Stimulated activated CD8-positive, alpha-beta memory T cell treated with anti-CD3 and anti-CD28 coated beads, Interleukin-15, amount 100 ng/mL, for 4 hours (primary cell): ENCODE results near the gene CCDC102B.
"Not testable (repeated sequence)": the region's sequence is repeated elsewhere in the genome, so short reads cannot be mapped to it uniquely, and the experiment has no call there.

Source experiments
- DNase-seq, 2 donors: peaks; one replicate each; pipeline ENCODE4 v3.0.0-alpha.2; 2020; ENCODE audit warnings: low read depth in 2 of 2

CCDC102B gene

DNA sequence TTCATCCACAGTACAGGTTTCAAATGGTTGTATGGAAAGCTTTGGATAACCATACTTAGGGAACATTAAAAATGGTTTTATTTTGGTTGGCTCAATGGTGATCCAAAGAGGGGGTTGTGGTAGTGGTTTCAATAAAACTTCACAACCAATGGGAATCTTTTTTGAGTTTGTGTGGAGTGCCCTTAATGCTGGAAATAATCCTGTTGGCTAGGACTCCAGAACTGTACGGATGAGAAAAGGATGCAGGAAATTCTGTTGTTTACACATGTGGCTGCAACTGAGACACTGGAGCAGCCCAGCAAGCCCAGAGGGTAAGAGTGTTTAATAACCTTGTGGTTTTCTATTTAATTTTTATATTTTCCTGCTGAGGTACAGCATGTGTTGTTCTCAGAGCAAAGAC lies at the start of gene CCDC102B:
Gene CCDC102B (plus strand): TSS at position 210 of the 400 bp plus-strand sequence. CDS start 38,684 bp downstream, outside the sequence.
- no peak for DNase-seq

DNA sequence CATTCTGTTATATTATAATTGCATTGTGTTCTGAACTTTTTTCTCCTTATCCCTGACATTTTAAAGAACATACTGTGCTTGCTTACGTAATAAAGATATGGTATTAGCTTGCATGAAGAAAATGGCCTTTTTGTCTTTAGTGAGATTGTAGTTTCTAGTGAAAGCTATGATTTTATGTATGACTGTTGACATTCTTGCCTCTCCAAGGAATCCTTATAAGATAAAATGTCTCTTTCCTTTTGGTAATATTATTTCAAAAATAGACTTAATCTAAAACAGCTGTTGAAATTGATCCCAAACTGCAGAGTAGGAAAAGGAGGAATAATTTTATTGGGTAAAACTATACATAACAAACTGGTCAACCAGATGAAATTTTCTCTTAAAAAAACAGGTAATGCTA lies 40.8 kb upstream of the CCDC102B start:
- no peak for DNase-seq

DNA sequence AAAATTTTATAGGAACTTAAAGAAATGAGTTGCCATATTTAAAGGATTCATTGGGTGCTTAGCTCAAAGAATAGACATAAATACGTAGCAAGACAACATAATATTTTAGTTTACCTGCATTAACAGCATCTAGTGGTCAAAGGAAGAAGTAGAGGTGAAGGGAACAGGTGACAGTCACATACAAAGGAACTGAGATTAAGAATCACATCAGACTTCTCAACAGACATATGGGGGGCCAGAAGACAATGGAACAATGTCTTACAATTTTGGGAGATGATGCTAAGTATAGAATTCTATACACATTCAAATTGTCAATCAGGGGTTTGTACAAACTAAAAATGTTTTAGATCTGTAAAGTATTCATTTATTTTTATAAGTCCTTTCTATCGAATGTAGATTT lies 38.6 kb upstream of the CCDC102B start:
- DNase-seq = no peak

DNA sequence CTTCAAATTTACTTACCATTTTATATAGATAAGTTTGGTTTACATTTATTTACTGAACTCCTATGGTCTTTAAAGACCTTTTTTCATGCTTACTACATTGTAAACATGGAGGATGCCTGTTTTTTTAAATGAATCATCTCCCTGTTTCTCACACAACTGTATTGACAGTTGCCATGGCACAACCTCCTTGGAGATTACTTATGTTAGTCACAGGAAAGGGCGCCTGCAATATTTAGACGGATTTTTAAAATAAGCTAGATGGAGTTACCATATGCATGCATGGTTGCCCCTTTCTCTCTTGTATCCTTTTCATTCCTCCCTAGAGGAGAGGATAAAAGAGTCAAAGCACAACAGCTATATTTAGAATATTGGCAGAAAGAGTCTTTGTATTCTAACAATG lies 34.8 kb upstream of the CCDC102B start:
- no peak for DNase-seq

DNA sequence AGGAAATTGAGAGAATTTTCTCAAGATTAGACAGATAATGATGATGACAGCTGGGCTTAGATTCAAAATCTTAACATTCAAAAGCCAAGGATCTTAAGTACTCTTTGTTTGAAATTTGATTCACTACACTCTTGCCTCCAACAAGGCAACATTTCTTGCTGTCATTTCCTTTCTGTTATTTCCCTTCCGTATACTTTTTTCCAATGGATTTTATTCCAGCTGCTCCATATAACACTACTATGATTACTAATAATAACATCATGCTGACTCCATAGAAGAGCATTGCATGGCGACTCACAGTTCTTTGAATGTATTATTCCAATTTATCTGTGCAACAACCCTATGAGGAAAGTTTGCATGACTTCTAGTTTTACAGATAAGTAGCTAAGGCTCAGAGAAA lies 33.9 kb upstream of the CCDC102B start:
- DNase-seq = no peak

DNA sequence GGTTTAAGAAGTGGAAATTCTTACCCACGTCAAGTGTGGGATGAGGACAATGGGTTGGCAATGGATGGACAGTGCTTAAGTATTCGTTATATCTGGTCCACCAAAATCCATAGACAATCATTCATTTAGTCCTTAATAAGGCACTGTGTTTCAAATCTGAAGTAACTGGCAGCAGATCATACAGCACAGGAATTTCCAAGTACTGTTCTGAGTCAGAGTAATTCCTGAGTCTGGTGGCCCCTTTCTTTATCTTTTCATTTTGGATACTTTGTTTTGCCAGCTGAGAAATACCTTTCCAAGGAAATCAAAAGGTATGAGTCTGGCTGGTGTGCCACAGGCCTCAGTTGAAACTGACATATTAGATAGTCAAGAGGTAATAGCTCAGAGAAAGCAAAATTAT lies 31.4 kb upstream of the CCDC102B start:
- no peak for DNase-seq

DNA sequence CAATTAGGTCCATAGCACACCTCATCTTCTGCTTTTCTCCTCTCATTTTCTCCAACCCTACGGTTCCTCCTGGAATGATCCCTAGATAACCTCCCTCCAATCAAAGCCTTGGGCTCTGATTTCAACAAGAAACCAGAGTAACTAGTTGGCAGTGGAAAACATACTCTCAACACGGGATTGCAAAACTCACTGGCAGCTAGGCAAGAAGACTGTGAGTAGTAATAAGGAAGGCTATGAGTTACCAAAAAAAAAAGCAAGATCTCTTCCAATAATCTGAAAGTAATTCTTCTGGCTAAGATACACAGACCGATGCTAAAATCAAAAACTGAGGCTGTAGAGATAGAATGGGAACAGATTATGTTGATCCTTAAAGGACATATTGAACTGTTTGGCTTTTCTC lies 28.4 kb upstream of the CCDC102B start:
- DNase-seq = no peak

DNA sequence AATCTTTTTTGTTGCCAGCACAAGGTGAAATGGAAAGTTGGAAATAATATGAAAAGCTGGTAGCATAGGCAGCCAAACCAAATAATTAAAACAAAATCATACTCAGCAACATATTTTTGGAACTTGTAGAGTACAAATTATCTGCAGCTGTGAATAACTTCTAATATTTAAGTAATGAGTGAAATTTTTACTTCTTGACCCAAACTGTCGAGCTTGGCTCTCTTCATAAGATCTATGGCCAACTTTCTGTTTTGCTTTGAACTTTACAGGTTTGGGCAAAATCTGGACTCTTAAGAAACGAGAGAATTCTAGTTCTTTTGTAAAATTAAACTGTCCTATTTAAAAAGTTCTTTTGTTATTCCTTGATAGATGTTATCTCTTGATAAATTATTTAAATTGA lies 25.6 kb upstream of the CCDC102B start:
- no peak for DNase-seq

DNA sequence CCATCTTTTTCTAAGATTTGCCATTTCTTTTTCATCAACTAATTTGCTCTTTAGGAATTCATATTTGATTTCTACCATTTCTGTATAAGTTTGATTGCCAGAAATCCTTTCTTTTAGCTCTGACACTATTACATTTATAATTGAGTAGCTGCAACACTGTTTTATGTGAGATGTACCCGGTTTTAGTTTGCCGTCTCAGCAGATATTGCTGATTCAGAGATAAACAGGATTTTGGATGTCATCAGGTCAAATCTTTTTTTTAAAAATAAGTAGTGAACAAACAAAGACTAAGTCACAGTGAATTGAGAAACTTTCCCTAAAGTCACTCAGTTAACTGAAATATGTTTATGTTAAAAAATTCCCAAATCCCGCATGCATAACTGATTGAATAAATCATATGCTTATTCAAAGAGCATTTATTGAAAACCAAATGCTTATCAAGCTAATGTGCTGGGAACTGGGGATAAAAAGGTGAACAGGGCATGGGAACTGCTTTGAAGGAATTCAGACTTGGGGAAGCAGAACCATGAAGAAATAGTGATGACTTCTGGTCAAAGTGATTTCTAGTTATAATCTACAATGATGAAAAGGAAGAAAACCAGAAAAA lies 19.5 kb upstream of the CCDC102B start:
- DNase-seq = no peak

DNA sequence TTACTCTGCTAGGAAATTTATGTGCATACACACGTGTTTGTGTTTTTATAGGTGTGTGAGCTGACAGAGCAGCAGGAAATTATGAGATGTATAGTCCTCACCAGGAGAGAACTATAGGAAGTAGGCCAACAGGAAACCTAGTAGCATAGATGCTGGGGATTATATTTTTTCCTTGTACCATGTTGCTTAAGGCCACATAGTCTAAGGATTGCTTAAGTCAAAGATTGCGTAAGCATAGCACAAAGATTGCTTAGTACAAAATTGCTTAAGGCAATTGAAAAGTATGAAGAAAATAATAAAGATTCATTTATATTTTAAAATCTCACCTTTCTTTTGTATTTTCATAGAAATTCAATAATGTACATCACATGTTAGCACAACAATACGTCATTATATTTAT lies 18.7 kb upstream of the CCDC102B start:
- DNase-seq = no peak

DNA sequence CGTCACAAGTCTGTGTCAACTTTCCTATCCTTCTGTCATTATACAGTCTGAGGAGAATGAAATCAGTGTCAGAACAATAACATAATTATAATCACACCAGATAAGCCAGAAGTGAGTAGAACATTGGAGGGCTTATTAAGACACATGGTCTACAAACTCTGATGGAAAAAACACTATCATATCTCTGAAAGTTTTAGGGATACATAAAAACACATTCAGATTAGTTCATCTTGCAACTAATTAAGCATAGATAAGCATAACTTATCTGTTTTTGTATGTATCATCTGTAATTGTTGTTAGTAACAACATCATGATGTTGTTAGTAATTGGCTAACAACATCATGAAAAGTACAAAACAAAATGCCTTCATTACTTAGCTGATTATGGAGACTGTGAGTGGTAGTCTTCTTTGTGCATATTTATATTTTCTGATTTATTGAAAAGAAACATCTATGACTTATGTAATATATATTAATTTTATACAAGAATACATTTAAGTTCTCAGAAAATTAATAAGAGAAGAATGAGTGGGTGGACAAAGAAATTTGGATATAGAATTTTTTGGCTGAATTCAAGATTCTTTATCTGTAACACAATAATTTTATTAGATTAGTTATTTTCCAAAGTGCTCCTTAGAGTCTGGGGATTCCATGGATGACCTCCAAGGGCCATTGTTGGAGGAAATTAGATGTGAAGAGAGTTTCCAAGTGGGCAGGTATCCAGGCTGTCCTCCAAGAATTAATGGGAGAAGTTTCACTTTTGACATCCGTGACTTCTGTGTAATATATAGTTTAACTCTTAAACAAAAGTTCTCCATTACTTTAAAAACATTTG lies 16.9 kb upstream of the CCDC102B start:
- DNase-seq = no peak

DNA sequence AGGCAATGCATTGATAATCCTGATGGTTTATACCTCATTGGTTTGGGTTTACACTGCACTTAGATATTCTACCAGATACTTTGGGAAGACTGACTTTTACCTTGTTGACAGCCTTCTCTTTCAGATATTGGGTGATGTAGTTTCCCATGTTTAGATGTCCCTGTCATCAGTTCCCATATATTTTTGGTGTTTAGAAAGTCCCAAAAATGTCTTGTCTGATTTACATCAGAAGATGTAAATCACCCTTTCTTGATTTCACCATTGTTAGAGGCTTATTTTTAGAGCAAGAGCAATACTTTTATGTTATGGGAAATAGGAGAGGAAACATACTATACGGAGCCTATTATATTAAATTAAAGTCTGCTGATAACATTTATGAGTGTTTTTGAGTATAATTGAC lies 14.4 kb upstream of the CCDC102B start:
- no peak for DNase-seq

DNA sequence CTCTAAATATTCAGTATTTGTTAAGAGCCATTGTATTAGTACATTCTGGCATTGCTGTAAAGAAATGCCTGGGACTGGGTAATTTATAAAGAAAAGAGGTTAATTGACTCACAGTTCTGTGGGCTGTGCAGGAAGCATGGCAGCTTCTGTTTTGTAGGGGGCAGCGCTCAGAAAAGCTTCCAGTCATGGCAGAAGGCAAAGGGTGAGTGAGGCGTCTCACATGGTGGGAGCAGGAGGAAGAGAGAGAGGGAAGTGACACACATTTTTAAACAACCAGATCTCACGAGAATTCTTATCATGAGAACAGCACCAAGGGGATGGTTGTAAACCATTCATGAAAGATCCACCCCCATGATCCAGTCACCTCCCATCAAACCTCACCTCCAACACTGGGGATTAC lies 13.8 kb upstream of the CCDC102B start:
- DNase-seq = no peak

DNA sequence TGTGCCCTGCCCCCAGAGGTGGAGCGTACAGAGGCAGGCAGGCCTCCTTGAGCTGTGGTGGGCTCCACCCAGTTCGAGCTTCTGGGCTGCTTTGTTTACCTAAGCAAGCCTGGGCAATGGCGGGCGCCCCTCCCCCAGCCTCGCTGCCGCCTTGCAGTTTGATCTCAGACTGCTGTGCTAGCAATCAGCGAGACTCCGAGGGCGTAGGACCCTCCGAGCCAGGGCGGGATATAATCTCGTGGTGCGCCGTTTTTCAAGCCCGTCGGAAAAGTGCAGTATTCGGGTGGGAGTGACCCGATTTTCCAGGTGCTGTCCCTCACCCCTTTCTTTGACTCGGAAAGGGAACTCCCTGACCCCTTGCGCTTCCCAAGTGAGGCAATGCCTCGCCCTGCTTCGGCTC lies 7.6 kb upstream of the CCDC102B start:
- DNase-seq = not testable (repeated sequence)

DNA sequence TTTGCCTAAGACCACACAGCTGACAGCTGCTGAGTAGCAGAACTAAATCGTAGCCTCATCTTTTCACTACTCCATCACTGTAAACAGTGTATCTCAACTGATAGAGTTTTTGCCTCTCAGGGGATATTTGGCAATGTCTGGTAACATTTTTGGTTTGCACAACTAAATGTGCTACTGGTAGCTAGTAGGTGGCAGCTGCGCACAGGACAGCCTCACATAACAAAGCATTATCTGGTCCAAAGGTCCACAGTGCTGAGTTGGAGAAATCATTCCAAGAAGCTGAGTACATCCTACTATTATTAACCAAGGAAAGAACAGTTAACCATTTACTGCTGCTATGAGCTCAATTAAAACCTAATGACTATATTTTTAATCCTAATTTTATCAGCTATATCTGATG lies 6.1 kb upstream of the CCDC102B start:
- no peak for DNase-seq

DNA sequence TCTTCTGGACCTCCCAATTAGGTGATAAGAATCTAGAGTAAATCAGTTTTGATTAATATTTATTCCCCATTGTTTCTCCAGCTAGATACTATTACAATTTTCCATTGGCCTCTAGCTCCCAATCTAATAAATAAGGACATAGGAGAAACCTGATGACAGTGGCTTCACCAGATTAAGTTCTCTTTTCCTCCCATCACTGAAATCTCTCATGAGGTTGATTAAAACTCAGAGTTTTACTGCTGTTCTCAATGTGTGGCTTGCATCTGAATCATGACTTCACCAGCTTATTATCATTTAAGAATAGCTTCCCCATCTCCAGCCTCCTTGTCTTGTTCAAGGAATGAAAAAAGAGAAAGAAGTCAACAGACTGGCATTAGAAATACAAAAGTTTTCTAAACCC lies 3.9 kb upstream of the CCDC102B start:
- no peak for DNase-seq

DNA sequence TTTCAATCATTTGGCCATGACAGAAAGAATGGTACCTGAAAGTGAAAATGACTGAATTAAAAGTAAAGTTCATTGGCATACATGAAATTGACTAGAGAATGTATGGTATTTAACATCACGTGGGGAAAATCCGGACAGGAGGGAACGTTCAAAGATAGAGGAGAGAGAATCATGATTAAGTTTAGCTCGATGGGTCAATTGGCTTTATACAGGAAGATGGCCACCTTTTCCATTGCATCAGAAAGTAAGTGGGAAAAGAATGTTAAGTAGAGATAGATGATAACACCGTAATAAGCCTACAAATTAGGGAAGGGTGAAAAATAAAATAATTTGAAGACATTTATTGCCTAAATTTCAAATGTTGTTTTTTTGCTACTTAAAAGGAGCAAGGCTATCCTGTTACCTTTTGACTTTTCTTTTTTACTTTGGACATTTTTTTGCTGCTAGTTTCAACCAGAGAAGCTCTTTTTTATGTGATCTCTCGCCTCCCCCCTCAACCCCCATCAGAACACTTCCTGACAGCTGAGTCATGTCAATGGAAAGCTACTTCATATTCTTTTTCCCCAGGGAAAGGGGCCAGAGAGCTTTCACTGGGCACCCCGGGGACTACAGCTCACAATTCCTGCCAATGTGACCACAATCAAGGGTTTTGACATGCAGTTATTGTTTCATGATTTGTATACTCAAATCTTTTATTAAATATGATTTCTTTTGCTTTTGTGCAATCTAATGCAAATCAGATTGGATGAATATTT lies 767 bp upstream of the CCDC102B start:
- no peak for DNase-seq

DNA sequence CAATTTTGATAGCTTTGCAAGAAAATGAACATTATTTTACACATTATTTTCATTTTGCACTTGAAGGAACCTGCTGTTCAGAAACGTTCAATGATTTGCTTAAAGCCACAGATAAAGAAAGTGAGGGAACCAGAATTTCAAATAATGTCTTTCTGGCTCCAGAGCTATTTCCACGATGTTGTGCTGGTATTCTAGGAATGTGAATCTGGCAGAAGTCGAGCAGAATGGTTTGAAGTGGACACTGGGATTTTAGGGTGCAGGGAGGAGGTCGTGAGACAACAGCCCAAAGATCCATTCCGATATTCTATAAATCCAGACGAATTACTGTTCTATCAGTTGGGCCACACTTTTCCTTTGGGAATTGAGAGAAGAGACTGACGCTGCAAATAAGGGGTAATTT lies 2.2 kb downstream of the CCDC102B start:
- no peak for DNase-seq

DNA sequence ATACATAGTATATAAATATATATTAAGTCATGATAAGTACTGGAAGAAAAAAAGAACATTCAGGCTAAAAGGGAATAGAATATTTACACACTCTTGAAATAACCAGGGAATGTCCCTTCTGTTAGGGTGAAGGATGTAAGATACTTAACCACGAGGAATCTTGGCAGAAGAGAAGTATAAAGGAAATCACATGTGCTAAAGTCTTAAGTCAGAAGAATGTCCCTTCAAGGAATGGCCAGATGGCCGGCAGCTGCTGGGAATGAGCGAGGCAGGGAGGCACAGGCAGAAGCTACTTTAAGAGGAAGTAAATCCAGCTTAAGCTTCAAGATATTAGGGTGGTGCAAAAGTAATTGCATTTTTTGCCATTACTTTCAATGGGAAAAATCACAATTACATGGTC lies 5.5 kb downstream of the CCDC102B start:
- DNase-seq = no peak

DNA sequence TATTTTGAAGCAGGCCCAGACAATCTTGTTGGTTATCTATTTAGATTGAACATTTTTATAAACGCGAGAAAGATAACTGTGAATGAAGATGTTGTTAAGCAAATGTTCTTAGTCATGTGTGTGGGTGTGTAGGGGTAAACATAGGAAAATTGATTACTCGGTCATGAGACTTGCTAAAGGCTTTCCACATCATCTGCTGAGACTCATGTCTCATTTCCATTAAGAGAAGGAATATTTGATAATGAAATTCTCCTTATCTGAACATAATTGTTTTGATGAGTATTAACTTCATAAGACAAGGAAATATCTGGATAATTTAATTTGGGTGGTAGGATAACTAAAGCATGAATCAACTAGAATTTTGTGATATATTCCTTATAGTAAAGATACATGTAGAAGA lies 19.7 kb downstream of the CCDC102B start:
- DNase-seq = no peak

DNA sequence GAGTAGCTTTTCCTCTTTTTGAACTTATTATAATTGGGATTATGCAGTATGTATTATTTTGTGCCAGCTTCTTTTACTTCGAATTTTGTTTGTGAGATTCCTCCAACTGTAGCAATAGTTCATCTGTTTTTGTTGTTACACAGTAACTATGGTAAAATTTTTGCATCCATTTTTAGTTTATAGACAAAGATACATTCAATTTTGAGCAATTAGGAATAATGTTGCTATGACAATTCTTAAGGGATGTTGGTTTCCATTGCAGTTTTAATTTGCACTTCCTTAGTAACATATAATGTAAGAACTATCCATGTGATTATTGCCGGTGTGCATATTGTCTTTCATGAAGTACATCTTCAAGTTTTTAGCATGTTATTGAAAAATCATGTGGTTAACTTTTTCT lies 20.7 kb downstream of the CCDC102B start:
- no peak for DNase-seq

DNA sequence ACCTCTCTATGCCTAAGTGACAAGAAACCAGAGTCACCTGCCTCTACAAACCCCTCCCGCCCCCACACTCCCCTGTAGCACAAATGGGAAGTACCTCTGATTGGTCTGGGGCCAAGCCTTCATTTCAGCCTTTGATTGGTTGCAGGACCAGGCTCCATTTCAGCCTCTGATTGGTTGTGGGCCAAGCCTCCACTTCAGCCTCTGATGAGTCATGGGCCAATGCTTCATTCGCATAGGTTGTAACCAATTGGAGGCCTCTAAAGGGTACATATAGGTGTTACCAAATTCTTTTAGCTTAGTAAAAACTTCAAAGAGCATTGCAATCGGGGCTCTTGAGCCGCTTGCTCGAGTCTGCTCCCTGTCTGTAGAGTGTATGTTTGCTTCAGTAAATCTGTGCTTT lies 25.0 kb downstream of the CCDC102B start:
- no peak for DNase-seq

DNA sequence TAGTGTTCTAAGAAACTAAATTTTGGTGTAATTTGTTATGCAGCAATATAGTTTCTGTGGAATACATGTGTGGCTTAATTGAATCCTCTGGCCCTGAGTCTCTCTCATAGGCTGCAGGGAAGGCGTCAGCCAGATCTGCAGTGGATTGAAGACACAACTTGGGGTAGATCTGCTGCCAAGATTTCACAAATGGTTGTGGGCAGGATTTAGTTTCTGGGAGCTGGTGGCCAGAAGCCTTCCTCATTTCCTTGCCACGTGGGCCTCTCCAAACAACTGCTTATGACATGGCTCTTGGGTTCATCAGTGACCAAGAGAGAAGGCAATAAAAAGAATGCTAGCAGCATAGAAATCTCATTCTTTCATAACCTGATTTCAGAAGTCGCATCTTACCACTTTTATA lies 28.2 kb downstream of the CCDC102B start:
- no peak for DNase-seq
